Endothelial cell of umbilical vein (primary cell): ENCODE measurements around the gene ERMAP. TPM values are rescaled to one million over a fixed set of nuclear protein-coding genes. Genes with fewer than 3 reads are reported as not detected.

Experiments used
- BruUV-seq: library from RNA; stranded (reverse); fragments of 400-500 nt; replicated peaks from 2 replicates; lab custom pipeline; 2021; lab: Mats Ljungman, UMichigan
- CTCF ChIA-PET: fragments of 300-600, 350-600 bp; sonication (Branson Sonifier 250); formaldehyde crosslinking; loops from one replicate; lab custom pipeline; 2021; ENCODE audit warnings: antibody characterized with exemption, inconsistent platforms; lab: Charles Lee
- POLR2A ChIA-PET: fragments of 300-600, 350-600 bp; sonication (Branson Sonifier 250); formaldehyde crosslinking; loops from one replicate; lab custom pipeline; 2021; ENCODE audit warnings: antibody characterized with exemption, inconsistent platforms; lab: Charles Lee
- DNase-seq: peaks from one replicate; pipeline ENCODE4 v3.0.0-alpha.2; 2011; ENCODE audit warnings: low read depth, low spot score
- FAIRE-seq: peaks from 2 replicates; lab custom pipeline; 2011; peaks lifted over from hg19 to GRCh38; lab: Jason Lieb, UNC
- H2AFZ ChIP-seq: 2 replicates; pipeline ENCODE4 v1.6.0; 2012; ENCODE audit warnings: low read depth, low read length, control low read depth, inconsistent platforms
- H3K27ac ChIP-seq: 2 replicates; pipeline ENCODE4 v1.5.1; 2011; ENCODE audit warnings: low read depth, mild to moderate bottlenecking, control low read depth, low read length, moderate library complexity; ENCODE audit not compliant: insufficient read depth
- H3K27me3 ChIP-seq, 2 experiments: 2 replicates each; pipeline versions ENCODE4 v1.6.0 to v1.6.1; 2011; ENCODE audit warnings: low read length in 2 of 2, mixed read lengths in 1 of 2; ENCODE audit not compliant: control insufficient read depth in 2 of 2, insufficient read depth in 2 of 2
- H3K36me3 ChIP-seq, 2 experiments: 2 replicates in 1 of 2; 3 replicates in 1 of 2; pipeline ENCODE4 v1.5.1; 2011; ENCODE audit warnings: low read length in 2 of 2, mild to moderate bottlenecking in 1 of 2, moderate library complexity in 1 of 2; ENCODE audit not compliant: control insufficient read depth in 2 of 2, insufficient read depth in 2 of 2; ENCODE audit errors: extremely low read depth in 1 of 2
- H3K4me1 ChIP-seq: 3 replicates; pipeline ENCODE4 v1.5.1; 2011; ENCODE audit warnings: mild to moderate bottlenecking, low read length; ENCODE audit not compliant: control insufficient read depth, insufficient read depth; ENCODE audit errors: extremely low read depth
- H3K4me2 ChIP-seq: 2 replicates; pipeline ENCODE4 v1.6.1; 2011; ENCODE audit warnings: low read length, control low read depth, mixed read lengths; ENCODE audit not compliant: insufficient read depth
- H3K4me3 ChIP-seq, 3 experiments: fragments of 200-600 bp in 1 of 3; sonication (generic), shearing (Covaris generic) in 1 of 3; replicated peaks in 1 of 3; 2 replicates each; pipeline ENCODE4 v1.5.1; 2011 to 2016; ENCODE audit warnings: control low read depth in 3 of 3, low read length in 3 of 3, mild to moderate bottlenecking in 2 of 3, inconsistent platforms in 1 of 3, low read depth in 1 of 3, moderate library complexity in 1 of 3; ENCODE audit not compliant: insufficient read depth in 1 of 3
- H3K79me2 ChIP-seq: 2 replicates; pipeline ENCODE4 v1.6.0; 2012; ENCODE audit warnings: low read length, inconsistent platforms; ENCODE audit not compliant: control insufficient read depth, insufficient read depth
- H3K9ac ChIP-seq: replicated peaks from 2 replicates; pipeline ENCODE3; 2011; ENCODE audit warnings: low read length, control low read depth; ENCODE audit not compliant: insufficient read depth; ENCODE audit errors: extremely low read depth
- H3K9me1 ChIP-seq: replicated peaks from 3 replicates; pipeline ENCODE4 v1.6.0; 2011; ENCODE audit warnings: mild to moderate bottlenecking, low read length; ENCODE audit not compliant: control insufficient read depth, insufficient read depth; ENCODE audit errors: extremely low read depth
- H3K9me3 ChIP-seq: replicated peaks from 2 replicates; pipeline ENCODE4 v1.5.1; 2012; ENCODE audit warnings: low read length, inconsistent platforms; ENCODE audit not compliant: control insufficient read depth, insufficient read depth
- H4K20me1 ChIP-seq: replicated peaks from 2 replicates; pipeline ENCODE3; 2011; ENCODE audit warnings: mild to moderate bottlenecking, low read length; ENCODE audit not compliant: control insufficient read depth, insufficient read depth; ENCODE audit errors: extremely low read depth
- CTCF ChIP-seq, 2 donors: IDR thresholded peaks; 1 replicate in 1 of 2; 2 replicates in 1 of 2; pipeline ENCODE4 v1.5.1; 2011; ENCODE audit warnings: low read length in 2 of 2, mild to moderate bottlenecking in 2 of 2, moderate library complexity in 2 of 2, control low read depth in 1 of 2, inconsistent platforms in 1 of 2, low read depth in 1 of 2; ENCODE audit not compliant: insufficient read depth in 1 of 2; ENCODE audit errors: extremely low read depth in 1 of 2
- EZH2 ChIP-seq: IDR thresholded peaks from 2 replicates; pipeline ENCODE4 v1.6.1; 2012; ENCODE audit warnings: borderline replicate concordance, low read depth, mild to moderate bottlenecking, moderate library complexity, low read length, inconsistent platforms; ENCODE audit not compliant: severe bottlenecking
- FOS ChIP-seq: IDR thresholded peaks from 2 replicates; pipeline ENCODE4 v1.6.1; 2011; ENCODE audit warnings: mild to moderate bottlenecking, low read length, moderate library complexity, borderline replicate concordance; ENCODE audit not compliant: insufficient read depth
- GATA2 ChIP-seq: IDR thresholded peaks from 2 replicates; pipeline ENCODE4 v1.7.0; 2011; ENCODE audit warnings: low read depth, mild to moderate bottlenecking, moderate library complexity, mixed read lengths, low read length; ENCODE audit not compliant: insufficient read length, insufficient read depth
- JUN ChIP-seq: IDR thresholded peaks from 2 replicates; pipeline ENCODE4 v1.6.1; 2011; ENCODE audit warnings: borderline replicate concordance, low read depth; ENCODE audit not compliant: insufficient read length, insufficient read depth
- MAX ChIP-seq: IDR thresholded peaks from 2 replicates; pipeline ENCODE4 v1.6.1; 2011; ENCODE audit not compliant: insufficient read depth, insufficient read length
- MYC ChIP-seq: IDR thresholded peaks from one replicate; pipeline ENCODE4 v1.6.1; 2011; ENCODE audit warnings: mild to moderate bottlenecking, low read depth, low read length
- POLR2A ChIP-seq: IDR thresholded peaks from 2 replicates; pipeline ENCODE4 v1.6.1; 2012; ENCODE audit warnings: low read depth, mild to moderate bottlenecking, control low read depth, low read length
- POLR2AphosphoS5 ChIP-seq: IDR thresholded peaks from 2 replicates; pipeline ENCODE4 v1.6.1; 2012; ENCODE audit warnings: low read depth, mild to moderate bottlenecking, control low read depth, low read length, moderate library complexity; ENCODE audit not compliant: insufficient read depth
- dilution Hi-C: fragments of 300-500 bp; cut with MboI; formaldehyde crosslinking; loops from one replicate; pipeline ENCODE4 v1.15.0; 2019; ENCODE audit warnings: low sequenced_read_pairs; ENCODE audit not compliant: extremely low pct_ligation_motif_present
- intact Hi-C: fragments of 100-400 bp; cut with micrococcal nuclease; formaldehyde crosslinking; loops from one replicate; pipeline ENCODE4 v1.10.0; 2022
- polyA plus RNA-seq, 4 experiments: library from polyadenylated mRNA; depleted of rRNA in 3 of 4; stranded (reverse) in 3 of 4; unstranded in 1 of 4; fragments of >200 nt; gene quantifications; 2 replicates each; pipeline versions ENCODE4 v1.2.1 to v1.2.3, GENCODE V29; 2011 to 2012; ENCODE audit warnings: missing spikeins in 1 of 4
- total RNA-seq: library from RNA; stranded (reverse); gene quantifications from 2 replicates; pipeline ENCODE4 v1.2.3, GENCODE V29; 2021

Gene ERMAP
- total and polyA plus RNA-seq, 2 donors (not counting 3 experiments of a cell fraction or from before 2014, with no cell fraction given) = 7.8 to 8.6 TPM

- BruUV-seq = no TSS peak
- Histone ChIP-seq H3K4me2 (no peak overlapping the region), H3K4me1 (peaks cover 8% of the 10 kb centered on the region), H3K36me3 (no peaks in the 10 kb centered on the region), H3K9ac (no peak overlapping the region), H3K27ac (no peak overlapping the region), H3K9me3 (no peaks in the 10 kb centered on the region), H2AFZ (no peak overlapping the region), H3K9me1 (no peaks in the 10 kb centered on the region), H3K4me3 (no peak overlapping the region), H3K27me3 (no peaks in the 10 kb centered on the region), H4K20me1 (no peaks in the 10 kb centered on the region), H3K79me2 (no peaks in the 10 kb centered on the region)
- ChIA-PET POLR2A (no interaction called here), CTCF (no interaction called here)
- intact Hi-C loops (no loop called here), dilution Hi-C loops (no loop called here)
- no peak for FAIRE-seq
- DNase-seq = no peak
- no peak for TF ChIP-seq GATA2
- TF ChIP-seq CTCF (IDR thresholded peaks at IDR 0.05; ENCODE audit: extremely low read depth in 1 of 2, insufficient read depth in 1 of 2, low read depth in 1 of 2, low read length in 2 of 2) = no peak
- TF ChIP-seq MAX = no peak
- no peak for TF ChIP-seq MYC
- TF ChIP-seq FOS = no peak
- no peak for TF ChIP-seq EZH2
- no peak for TF ChIP-seq POLR2A
- no peak for TF ChIP-seq JUN
- no peak for TF ChIP-seq POLR2AphosphoS5
These were observed 28.9 kb upstream of the ERMAP start for GRCh38 chr1:42788021-42788420.
